ENCODE results near the gene RNF5.
"Not testable (repeated sequence)": the region's sequence is repeated elsewhere in the genome, so short reads cannot be mapped to it uniquely, and the experiment has no call there.

Gene RNF5

DNA sequence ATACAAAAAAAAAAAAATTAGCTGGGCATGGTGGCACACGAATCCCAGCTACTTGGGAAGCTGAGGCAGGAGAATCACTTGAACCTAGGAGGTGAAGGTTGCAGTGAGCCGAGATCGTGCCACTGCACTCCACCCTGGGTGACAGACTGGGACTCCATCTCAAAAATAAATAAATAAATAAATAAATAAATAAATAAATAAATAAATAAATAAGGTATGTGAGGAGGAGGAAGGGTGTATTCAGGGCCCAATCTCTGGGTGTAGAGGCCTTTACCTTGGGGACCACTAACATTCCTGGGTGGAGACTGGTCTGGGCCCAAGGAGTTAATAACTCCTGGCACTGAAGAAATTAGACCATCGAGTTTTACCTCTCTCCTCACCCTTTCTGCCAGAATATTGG, 33.2 kb downstream of the RNF5 start:
- DNase-seq, result not testable (repeated sequence)

DNA sequence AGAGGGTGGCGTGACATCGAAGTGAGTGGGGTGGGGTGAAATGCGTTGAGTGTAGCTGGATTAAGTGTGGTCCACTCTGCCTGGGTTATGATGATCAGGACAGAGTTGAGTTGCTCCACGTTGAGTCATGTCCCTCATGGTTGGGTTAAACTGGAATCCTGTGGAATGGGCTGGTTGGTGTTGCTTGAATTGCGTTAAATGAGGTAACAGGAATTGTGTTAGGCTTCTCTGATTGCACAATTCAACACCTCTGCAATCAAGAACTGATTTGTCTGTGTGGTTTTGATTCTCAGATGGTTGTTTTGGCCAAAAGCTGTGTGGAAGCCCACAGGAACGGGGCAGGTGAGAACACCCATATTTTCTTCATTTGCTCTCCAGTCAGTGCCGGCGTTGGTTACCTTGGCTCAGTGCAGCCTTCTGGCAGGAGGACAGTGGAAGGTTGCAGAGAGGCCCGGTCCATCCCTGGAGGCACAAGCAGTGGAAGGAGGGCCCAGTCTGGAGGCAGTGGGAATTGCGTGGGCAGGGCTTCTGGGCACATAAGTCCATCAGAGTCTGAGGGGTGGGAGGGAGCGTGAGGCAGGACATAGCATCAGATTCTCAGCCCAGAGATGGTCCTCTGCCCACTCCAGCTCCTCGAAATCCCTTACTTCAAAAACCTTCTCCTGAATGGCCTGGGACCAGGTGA, 34.0 kb downstream of the RNF5 start:
- no peak for DNase-seq

DNA sequence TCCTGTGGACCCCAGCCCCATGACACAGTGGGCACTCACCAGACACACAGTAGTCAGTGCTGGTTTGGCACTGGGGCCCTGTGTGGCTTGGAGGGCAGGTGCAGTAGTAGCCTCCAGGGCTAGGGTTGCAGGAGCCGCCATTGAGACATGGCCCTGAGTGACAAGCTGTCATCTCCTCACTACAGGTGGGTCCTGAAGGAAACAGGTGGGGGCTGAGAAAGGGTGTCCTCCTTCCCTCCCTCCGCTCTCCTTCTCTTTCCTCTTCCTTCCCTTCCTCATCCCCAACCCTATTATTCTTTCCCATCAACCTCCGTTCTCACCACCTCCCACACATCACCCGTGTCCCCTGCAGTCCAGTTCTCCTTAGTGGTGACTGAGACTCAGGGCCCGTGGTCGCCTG, 35.4 kb downstream of the RNF5 start:
- DNase-seq, result no peak

DNA sequence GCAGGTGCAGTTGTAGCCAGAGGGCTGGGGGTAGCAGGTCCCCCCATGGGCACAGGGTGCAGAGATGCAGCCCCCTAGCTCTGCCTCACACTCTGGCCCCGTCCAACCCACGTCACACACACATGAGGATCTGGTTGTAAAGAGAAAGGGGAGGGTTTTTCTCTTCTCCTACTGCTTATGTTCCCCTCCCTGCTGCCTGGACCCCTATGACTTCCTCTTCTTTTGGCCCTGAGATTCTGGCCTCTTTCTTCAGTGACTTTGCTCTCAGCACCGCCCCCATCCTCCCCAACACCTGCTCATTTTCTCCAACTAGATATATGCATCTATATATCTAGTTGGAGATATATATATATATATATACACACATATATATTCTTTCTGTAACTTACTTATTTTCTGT, 35.9 kb downstream of the RNF5 start:
- DNase-seq, result no peak

DNA sequence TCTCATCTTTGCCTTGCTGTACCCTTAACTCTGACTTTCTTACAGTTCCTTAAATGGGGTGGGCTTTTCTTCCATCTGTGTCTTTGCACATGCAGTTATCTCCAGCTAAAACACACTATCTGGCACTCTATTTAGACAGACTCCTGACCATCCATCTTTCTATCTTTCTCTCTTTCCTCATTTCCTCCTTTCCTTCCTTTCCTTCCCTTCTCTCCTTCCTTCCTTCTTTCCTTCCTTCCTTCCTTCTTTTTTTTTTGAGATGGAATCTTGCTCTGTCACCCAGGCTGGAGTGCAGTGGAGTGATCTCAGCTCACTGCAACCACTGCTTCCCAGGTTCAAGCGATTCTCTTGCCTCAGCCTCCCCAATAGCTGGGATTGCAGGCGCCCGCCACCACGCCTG, 37.4 kb downstream of the RNF5 start:
- no peak for DNase-seq

DNA sequence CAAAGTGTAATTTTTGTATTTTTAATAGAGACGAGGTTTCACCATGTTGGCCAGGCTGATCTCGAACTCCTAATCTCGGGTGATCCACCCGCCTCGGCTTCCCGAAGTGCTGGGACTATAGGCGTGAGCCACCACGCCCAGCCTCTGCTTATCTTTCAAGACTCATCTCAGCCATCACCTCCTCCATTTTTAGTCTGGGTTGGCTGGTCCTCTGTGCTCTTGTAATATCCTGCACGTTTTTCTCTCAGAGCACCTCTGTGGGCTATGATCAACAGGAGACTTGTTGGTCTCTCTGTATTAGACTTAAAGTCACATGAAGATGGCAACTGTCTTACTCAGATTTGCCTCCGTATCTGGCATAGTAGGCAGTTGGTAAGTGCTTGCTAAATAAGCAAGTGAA, 38.1 kb downstream of the RNF5 start:
- no peak for DNase-seq

DNA sequence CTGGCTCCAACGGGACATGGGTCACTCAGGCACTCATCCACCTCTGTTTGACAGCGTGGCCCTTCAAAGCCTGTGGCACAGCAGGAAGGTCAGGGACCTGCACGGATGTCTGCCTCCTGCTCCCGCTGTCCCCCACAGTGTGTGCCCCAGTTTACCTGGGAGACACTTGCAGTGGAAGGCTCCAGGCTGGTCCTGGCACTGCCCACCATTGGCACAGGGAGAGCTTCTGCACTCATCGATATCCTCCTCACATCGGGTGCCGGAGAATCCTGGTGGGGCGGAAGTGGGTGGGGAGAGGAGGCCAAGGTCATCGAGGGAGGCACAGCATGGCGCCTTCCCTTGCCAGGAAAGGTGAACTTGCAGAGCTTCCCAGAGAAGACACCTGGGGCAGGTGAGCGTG, 38.8 kb downstream of the RNF5 start:
- no peak for DNase-seq

DNA sequence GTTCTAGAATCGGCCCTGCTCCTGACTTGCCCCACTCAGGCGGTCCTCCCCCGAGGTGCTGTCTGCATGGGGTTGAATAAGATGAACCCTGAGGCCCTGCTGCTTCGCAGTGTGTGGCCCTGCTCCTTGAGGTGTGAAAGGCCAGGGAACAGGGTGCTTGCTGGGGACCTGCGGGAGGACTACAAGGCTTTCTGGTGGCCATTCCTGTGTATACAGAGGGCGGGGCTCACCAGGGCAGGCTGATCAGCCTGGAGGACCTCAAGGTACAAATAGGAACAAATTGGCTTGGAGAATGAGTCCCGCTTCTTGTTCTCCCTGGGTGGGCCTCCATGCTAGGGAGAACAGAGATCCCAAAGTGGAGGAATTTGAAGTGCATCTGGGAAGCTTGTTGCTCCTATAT, 40.0 kb downstream of the RNF5 start:
- DNase-seq, result no peak

DNA sequence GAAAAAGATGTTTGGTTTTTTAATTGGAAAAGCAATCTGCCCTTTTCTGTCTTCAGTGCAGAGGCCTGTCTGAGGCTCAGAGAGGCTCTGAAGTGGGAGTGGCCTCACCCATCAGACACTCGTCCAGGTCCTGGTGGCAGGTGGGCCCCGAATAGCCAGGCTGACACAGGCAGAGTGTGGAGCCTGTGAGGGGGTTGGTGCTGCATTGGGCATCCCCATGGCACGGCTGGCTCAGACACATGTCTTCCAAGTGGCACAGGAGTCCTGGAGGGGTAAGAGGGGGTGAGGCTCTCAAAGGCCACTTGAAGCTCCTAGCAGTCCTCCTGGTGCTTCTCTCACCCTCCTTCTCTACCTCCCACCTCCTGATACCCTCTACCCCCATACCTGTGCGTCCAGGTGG, 41.8 kb downstream of the RNF5 start:
- DNase-seq, result no peak

DNA sequence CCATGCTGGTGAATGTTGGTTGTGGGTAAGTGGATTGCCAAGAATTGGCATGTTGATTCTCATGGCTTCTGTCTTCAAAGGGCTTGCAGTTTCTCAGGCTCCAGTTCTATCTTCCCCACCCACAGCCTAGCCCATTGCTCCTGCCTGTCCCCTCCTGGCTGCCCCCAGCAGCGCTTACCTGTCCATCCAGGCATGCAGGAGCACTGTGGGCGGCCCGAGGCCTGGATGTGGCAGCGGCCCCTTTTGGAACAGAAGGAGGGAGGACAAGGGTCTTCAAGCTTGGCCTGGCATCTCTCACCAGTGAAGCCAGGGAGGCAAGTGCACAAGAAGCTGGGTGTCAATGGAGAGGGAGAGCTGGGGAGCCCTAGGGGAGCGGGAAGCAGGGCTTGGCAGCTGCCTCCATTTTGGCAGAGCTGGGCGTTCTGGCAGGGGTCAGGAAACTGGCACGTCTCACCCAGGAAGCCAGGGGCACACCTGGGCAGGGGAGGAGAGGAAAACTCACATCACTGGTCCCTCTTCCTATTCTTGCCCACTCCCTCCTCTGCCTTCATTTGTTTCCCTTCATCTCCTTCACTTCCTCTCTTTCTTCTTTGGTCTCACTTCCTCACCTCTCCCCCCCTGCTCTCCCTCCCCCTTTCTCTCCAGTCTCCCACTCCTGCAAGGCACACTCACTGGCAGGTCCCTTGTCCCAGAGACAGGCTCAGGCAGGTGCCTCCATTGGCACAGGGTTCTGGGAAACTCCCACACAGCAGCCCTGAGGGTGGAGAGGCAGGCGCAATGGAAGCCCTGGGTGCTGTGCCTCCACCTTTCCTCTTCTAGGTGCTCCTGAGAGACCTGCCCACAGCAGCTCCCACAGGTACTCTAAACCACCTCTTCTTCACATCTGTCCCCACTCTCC, 44.4 kb downstream of the RNF5 start:
- no peak for DNase-seq

DNA sequence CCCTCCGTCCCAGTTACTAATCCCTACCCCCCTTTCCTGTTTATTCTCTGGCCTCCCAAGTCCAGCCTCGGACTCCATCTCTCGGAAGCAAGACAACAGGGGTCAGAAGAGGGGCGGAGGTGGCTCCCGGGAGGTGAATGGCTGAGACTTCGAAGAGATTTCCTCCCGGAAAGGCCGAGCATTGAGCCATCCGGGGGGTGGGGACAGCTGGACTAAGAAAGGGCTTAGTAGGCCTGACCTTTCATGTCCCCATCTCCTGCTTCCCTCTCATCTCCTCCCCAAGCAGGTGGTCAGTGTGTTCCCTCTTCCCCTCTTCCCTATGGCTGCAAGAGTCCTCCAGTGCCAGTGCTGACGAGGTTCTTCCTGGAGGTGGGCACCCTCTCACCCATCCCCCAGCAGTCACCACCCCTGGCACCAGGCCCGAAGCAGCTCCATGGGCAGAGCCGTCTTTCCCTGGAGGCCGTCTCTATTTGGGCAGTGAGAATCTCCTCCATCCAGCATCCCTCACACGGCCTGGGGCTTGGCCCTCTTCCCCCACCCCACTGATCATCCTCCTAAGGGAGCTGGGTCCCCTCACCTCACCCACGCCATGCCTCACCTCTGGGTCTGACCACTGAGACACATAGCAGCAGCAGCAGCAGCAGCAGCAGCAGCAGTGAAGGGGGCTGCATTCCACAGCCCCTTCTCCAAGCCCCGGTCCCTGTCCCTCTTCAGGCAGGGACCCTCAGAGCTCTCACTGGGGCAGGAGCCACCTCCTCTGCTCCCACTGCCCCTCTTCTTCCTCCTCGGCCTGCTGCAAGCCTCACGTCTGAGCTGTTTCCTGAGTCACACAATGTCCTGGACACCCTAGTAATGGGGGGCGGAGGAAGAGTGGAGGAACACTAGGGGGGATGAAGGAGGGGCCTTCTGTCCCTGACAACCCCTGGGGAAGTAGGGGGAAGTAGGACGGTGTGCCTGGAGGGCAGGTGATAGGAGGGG, 45.3 kb downstream of the RNF5 start, which contains the start of gene NOTCH4:
NOTCH4 (minus strand) TSS at position 810 of the 978 bp plus-strand sequence; CDS start at position 671, 139 bp downstream.
- DNase-seq, result no peak

DNA sequence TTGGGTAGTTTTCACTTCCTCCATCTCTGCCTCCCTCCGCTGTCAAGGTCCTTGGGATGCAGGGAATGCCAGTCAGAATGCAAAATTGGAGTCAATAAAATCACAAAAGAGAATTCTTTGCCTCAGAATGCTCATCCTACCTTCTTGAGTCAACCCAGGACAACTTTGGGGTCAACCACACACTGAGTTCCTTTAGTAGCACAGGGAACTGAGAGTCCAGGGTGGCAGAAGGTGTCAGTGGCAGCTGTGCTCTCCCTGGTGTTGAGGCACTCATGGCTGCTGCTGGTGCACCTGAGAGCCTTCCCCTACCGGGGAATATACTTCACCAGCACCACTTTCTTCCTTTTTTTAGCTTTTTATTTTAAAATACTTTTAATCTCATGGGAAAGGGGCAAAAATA, 46.5 kb downstream of the RNF5 start:
- no peak for DNase-seq

DNA sequence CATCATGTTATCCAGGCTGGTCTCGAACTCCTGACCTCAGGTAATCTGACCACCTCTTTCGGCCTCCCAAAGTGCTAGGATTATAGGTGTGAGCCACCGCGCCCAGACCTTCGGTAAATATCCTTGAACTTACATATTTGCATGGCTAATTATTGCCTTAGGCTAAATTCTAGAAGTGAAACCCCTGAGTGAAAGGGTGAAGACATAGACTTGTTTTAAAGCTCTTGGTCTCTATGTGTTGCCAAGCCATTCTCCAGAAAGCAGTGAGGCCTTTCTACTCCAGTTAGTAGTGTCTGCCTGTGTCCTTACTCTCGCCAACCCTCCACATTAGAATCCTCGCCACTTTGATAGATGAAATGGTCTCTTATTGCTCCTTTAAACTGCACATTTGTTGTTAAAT, 48.2 kb downstream of the RNF5 start:
- DNase-seq, result no peak
